ENCODE measurements around the gene SLC15A4.

- TF ChIP-seq KAT2B (IDR thresholded peaks at IDR 0.05; ENCODE audit: low read depth, low read length): no peak
- TF ChIP-seq ZNF384 (IDR thresholded peaks at IDR 0.05; ENCODE audit: low read depth, low read length): no peak
- no peak for TF ChIP-seq TRIM24 (IDR thresholded peaks at IDR 0.05)
- no peak for TF ChIP-seq MAX (CRISPR knock-in tag; IDR thresholded peaks at IDR 0.05)
- TF ChIP-seq MXI1 (IDR thresholded peaks at IDR 0.05; ENCODE audit: low read depth, low read length): no peak
- no peak for TF ChIP-seq BACH1 (tag; IDR thresholded peaks at IDR 0.05)
- TF ChIP-seq CHD7 (IDR thresholded peaks at IDR 0.05; ENCODE audit: low read depth, low read length): no peak
- TF ChIP-seq SMC3 (conservative IDR thresholded peaks at IDR 0.05; ENCODE audit: insufficient read depth, low read depth, low read length): no peak
- TF ChIP-seq ZNF280B (CRISPR knock-in tag; IDR thresholded peaks at IDR 0.05): no peak
- TF ChIP-seq MYNN (IDR thresholded peaks at IDR 0.05): no peak
- no peak for TF ChIP-seq MYNN (CRISPR knock-in tag; IDR thresholded peaks at IDR 0.05)
- TF ChIP-seq ZNF589 (CRISPR knock-in tag; IDR thresholded peaks at IDR 0.05; ENCODE audit: low read depth): no peak
- TF ChIP-seq WHSC1 (IDR thresholded peaks at IDR 0.05; ENCODE audit: low read length): no peak
- no peak for TF ChIP-seq POLR2A (conservative IDR thresholded peaks at IDR 0.05)
Observed at GRCh38 chr12:128829861-128830504, 6.2 kb upstream of the SLC15A4 start.
